Measurements from ENCODE around the gene PDE11A. TPM values are rescaled to one million over a fixed set of nuclear protein-coding genes. Genes with fewer than 3 reads are reported as not detected.

The PDE11A gene
- total RNA-seq, 2 experiments from 2014 or later = not detected

DNA sequence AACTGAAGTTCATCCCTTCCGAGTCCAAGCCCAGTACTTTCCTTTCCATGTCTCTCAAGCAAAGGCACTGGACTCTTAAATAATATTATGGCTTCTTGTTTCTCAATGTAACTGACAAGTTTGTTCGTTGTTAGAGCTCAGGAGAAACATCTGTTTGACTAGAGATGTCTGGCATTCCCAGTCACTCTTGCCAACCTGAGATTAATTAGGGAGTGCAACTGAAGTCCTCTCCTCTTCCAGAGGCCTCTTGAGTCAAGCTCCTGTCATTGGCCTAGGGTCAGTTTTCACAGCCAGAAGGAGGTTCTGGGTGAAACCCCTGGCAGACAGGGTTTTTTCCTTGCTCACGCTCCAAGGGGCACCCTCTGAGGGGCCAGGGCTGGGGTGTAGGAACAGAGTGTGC lies 483.9 kb downstream of the PDE11A start:
- no peak for DNase-seq
- H3K27me3 Mint-ChIP-seq = peaks cover 4% of the 10 kb centered on the region
- ChIA-PET POLR2A (no interaction called here), CTCF (no interaction called here)
- intact Hi-C loops (cut with micrococcal nuclease) = no loop called here
- TF ChIP-seq, protein P1, sequence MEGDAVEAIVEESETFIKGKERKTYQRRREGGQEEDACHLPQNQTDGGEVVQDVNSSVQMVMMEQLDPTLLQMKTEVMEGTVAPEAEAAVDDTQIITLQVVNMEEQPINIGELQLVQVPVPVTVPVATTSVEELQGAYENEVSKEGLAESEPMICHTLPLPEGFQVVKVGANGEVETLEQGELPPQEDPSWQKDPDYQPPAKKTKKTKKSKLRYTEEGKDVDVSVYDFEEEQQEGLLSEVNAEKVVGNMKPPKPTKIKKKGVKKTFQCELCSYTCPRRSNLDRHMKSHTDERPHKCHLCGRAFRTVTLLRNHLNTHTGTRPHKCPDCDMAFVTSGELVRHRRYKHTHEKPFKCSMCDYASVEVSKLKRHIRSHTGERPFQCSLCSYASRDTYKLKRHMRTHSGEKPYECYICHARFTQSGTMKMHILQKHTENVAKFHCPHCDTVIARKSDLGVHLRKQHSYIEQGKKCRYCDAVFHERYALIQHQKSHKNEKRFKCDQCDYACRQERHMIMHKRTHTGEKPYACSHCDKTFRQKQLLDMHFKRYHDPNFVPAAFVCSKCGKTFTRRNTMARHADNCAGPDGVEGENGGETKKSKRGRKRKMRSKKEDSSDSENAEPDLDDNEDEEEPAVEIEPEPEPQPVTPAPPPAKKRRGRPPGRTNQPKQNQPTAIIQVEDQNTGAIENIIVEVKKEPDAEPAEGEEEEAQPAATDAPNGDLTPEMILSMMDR (IDR thresholded peaks at IDR 0.05) = no peak
- H3K4me3 Mint-ChIP-seq = no peak overlapping the region
- no peaks in the 10 kb centered on the region for H3K9me3 Mint-ChIP-seq
- H3K36me3 Mint-ChIP-seq (ENCODE audit: low read depth) = no peaks in the 10 kb centered on the region
- no peak overlapping the region for H3K27ac Mint-ChIP-seq
- ATAC-seq = no peak
- no peaks in the 10 kb centered on the region for H3K4me1 Mint-ChIP-seq (ENCODE audit: low read depth)

DNA sequence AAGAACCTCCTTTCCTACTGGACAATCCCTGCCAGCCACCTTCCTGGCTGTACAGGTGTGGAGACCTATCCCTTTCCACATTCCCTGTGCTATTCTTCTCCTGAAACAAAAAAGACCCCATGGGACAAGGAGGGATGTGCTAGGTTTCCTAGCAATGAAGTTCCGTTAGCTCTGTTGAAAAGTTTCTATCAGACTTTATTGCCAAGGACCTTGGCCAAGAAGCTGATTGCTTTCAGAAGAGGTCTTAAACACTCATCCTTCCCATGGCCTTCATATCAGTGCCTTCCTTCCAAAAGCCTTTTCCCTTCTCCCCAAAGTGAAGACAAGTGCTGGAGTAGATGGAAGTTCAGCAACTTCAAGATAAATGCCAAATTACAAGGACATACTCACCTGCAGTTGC lies 485.2 kb downstream of the PDE11A start:
- intact Hi-C loops (cut with micrococcal nuclease) = no loop called here

DNA sequence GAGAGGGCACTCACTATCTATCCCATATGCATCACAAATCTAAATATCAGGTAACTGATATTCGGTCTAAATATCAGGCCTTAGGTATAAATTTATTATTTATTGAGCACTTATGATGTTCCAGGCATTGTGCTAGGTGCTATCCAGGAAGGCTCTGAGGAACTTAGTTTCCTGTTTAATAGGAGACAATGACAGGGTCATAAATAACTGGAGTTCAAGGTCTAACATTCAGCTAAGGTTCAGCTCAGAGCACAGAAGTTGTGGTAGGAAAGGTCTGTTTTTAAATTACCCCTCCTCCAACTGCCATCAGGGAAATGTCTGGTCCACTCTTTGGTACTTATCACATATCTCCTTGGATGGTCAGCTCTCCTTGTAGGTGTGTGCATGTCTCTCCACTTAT lies 486.4 kb downstream of the PDE11A start:
- DNase-seq = no peak
- TF ChIP-seq, protein P1 (IDR thresholded peaks at IDR 0.05) = no peak
- H3K27me3 Mint-ChIP-seq = peaks cover 1% of the 10 kb centered on the region
- no peaks in the 10 kb centered on the region for H3K9me3 Mint-ChIP-seq
- POLR2A ChIA-PET = interaction anchor here (0.6 kb wide), 1 partner anchor 139 kb away, joined by 3 read pairs; no protein-coding TSS in a partner anchor
- intact Hi-C loops (cut with micrococcal nuclease) = no loop called here
- CTCF ChIA-PET = no interaction called here
- H3K4me1 Mint-ChIP-seq (ENCODE audit: low read depth) = no peaks in the 10 kb centered on the region
- H3K27ac Mint-ChIP-seq = no peak overlapping the region
- no peaks in the 10 kb centered on the region for H3K36me3 Mint-ChIP-seq (ENCODE audit: low read depth)
- no peak for ATAC-seq
- no peak overlapping the region for H3K4me3 Mint-ChIP-seq

More for the DNA sequence above, 485.2 kb downstream of the PDE11A start:
- H3K27ac Mint-ChIP-seq = no peak overlapping the region
- ChIA-PET POLR2A (no interaction called here), CTCF (no interaction called here)
- H3K27me3 Mint-ChIP-seq = peaks cover 1% of the 10 kb centered on the region
- no peak for DNase-seq
- H3K9me3 Mint-ChIP-seq = no peaks in the 10 kb centered on the region
- no peaks in the 10 kb centered on the region for H3K36me3 Mint-ChIP-seq (ENCODE audit: low read depth)
- TF ChIP-seq, protein P1 (IDR thresholded peaks at IDR 0.05) = no peak
- H3K4me1 Mint-ChIP-seq (ENCODE audit: low read depth) = no peaks in the 10 kb centered on the region
- ATAC-seq = no peak
- no peak overlapping the region for H3K4me3 Mint-ChIP-seq

DNA sequence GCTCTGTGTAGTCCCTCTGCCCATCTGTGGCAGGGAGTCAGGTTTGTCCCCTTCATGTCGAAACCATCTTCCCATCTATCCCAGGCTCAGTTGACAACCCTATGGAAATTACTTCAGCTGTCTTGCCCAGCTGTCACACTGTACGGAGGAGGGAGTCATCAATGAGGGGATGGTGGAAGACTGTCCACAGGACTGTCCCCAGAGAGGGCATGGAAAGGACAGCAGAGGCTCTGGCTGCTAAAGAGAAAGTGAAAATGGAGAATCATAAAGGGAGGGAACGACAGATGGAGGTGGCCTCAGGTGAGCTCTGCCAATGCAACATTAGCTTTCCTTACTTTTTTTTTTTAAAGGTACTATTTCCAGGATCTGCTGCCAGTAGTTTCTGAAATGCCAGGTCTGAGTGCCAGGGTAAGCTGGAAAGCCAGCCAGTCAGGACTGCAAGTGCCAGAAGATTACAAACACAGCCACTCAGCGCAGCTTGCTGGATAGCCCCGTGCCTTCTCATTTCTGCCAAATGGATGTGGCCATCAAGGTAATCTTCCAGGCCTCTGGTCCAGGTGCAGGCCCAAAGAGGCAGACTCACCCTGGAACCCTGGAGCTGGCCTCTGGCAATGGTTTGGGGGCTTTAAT lies 487.2 kb downstream of the PDE11A start:
- no peak overlapping the region for H3K4me3 Mint-ChIP-seq
- ATAC-seq (no peak), DNase-seq (no peak)
- ChIA-PET CTCF (interaction anchor here (1.2 to 1.5 kb wide), 2 partner anchors 19 to 229 kb away, joined by 3 to 5 read pairs; no protein-coding TSS in a partner anchor), POLR2A (interaction anchor here (0.6 kb wide), 1 partner anchor 82 kb away, joined by 3 read pairs; no protein-coding TSS in a partner anchor)
- TF ChIP-seq, protein P1 (IDR thresholded peaks at IDR 0.05) = no peak
- H3K36me3 Mint-ChIP-seq (ENCODE audit: low read depth) = no peaks in the 10 kb centered on the region
- intact Hi-C loops (cut with micrococcal nuclease) = no loop called here
- no peaks in the 10 kb centered on the region for H3K4me1 Mint-ChIP-seq (ENCODE audit: low read depth)
- H3K9me3 Mint-ChIP-seq = no peaks in the 10 kb centered on the region
- H3K27ac Mint-ChIP-seq = no peak overlapping the region
- peaks cover 1% of the 10 kb centered on the region for H3K27me3 Mint-ChIP-seq

DNA sequence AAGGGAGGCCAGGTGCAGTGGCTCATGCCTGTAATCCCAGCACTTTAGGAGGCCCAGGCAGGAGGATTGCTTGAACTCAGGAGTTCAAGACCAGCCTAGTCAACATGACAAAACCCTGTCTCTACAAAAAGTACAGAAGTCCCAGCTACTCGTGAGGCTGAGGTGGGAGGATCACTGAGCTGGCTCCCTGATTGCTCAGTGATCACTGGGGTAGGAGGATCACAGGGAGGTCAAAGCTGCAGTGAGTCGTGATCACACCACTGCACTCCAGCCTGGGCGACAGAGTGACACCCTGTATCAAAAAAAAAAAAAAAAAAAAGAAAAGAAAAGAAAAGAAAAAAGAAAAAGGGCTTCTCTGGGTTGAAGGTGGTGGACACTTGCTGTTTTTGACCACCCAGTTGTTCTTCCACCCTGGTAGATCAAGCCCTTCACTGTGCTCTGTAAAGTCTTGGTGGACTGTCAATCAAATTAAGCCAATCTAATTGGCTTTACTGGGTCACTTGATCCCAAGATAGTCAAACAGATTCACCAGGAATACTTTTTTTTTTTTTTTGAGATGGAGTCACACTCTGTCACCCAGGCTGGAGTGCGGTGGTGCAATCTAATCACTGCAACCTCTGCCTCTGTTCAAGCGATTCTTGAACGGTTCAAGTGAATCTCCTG lies 488.4 kb downstream of the PDE11A start:
- Mint-ChIP-seq H3K4me1 (ENCODE audit: low read depth) (no peaks in the 10 kb centered on the region), H3K9me3 (no peaks in the 10 kb centered on the region), H3K36me3 (ENCODE audit: low read depth) (no peaks in the 10 kb centered on the region), H3K27me3 (peaks cover 1% of the 10 kb centered on the region), H3K27ac (no peak overlapping the region), H3K4me3 (no peak overlapping the region)
- no peak for DNase-seq
- ChIA-PET POLR2A (no interaction called here), CTCF (interaction anchor here (1.2 to 1.5 kb wide), 2 partner anchors 21 to 228 kb away, joined by 3 to 5 read pairs; no protein-coding TSS in a partner anchor)
- TF ChIP-seq, protein P1 (IDR thresholded peaks at IDR 0.05) = no peak
- intact Hi-C loops (cut with micrococcal nuclease) = no loop called here
- no peak for ATAC-seq
